GM12874 (cell line): ENCODE results near the gene FMN1.

Source experiments
- TF ChIP-seq, protein P1 (sequence below): IDR thresholded peaks from 2 replicates; pipeline ENCODE4 v1.5.1; 2011; ENCODE audit warnings: low read depth, mild to moderate bottlenecking, control low read depth, low read length, moderate library complexity; ENCODE audit not compliant: insufficient read depth

Gene FMN1

DNA sequence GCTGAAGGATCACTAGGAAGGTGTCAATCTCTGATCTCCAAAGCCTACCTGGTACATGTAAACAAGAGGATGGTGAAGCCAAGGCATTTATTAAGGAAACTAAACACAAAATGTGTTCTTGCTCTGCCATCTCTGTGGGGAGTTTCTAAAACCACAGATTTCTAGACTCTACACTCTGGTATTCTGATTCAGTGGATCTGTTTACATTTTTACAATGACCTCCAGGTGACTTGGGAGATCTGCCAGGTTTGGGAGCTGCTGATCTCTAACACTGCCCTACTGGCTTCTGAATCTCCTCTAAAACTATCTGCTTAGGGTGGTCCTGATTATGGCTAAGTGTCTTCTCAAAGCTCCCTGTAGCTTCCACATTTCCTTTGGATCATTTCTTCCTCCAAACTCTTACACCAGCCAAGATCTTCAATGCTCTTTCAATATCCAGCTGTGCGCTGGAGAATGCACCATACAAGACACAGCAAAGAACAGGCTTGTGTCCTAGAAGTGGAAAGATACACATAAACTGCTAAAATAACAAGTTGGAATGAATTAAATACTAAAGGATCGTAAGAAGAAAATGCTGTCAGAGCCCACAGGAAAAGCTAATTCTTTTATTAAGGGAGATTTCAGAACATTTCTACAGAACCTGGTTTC, 404.0 kb downstream of the FMN1 start:
- TF ChIP-seq, protein P1, sequence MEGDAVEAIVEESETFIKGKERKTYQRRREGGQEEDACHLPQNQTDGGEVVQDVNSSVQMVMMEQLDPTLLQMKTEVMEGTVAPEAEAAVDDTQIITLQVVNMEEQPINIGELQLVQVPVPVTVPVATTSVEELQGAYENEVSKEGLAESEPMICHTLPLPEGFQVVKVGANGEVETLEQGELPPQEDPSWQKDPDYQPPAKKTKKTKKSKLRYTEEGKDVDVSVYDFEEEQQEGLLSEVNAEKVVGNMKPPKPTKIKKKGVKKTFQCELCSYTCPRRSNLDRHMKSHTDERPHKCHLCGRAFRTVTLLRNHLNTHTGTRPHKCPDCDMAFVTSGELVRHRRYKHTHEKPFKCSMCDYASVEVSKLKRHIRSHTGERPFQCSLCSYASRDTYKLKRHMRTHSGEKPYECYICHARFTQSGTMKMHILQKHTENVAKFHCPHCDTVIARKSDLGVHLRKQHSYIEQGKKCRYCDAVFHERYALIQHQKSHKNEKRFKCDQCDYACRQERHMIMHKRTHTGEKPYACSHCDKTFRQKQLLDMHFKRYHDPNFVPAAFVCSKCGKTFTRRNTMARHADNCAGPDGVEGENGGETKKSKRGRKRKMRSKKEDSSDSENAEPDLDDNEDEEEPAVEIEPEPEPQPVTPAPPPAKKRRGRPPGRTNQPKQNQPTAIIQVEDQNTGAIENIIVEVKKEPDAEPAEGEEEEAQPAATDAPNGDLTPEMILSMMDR: no peak

DNA sequence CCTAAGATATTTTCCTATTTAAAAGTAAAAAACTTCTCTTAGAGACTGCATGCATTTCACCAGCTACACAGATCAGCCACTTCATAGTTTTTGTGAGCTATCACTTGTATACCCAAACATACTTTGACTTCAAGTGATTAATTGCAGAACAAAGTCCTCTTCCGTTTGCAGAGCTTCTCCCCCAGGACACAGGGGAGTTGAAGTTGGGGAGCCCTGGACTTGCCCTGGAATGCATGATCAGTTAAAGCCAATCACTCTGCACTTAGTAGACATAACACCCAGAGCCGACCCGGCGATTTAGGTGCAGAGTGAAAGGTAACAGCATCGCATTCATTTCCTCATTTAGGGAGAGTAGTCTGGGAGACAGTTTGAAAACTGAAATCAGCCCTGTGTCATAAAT, 406.6 kb downstream of the FMN1 start:
- TF ChIP-seq, protein P1: no peak

DNA sequence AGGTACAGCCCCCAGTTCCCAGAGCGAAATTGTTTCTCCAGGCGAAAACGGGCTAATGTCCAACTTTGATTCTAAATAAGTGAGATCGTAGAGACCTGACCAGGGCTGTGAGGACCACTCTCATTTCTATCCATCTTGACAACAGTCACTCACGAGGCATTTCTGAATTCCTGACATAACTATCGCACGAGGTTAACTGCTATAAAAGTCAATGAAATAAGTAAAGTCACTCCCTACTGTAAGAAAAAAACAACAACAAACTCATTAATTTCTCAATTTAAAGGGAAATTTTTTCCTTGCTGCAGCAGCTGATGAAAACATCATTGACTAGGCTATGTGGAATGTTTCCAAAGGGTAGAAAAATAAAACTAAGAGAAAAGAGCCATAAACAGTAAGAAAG, 407.6 kb downstream of the FMN1 start:
- TF ChIP-seq, protein P1: no peak

DNA sequence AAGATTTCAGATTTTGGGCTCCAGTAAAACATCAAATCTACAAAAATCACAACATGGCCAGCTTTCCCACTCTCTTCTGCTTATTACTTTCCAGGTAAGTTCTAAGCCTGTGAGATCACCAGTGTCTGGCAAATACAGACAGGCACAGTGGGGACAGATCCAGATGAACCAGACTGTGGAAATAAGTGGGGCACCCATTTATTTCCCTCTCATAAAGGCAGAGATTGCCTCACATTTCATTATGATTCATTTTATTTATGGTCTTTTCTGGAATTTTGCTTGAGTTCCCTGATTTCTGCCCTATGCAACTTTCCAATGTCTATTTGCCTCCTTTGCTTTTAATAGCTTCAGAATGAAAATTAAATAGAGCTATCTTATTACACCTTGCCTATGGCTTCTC, 409.9 kb downstream of the FMN1 start:
- TF ChIP-seq, protein P1: no peak

DNA sequence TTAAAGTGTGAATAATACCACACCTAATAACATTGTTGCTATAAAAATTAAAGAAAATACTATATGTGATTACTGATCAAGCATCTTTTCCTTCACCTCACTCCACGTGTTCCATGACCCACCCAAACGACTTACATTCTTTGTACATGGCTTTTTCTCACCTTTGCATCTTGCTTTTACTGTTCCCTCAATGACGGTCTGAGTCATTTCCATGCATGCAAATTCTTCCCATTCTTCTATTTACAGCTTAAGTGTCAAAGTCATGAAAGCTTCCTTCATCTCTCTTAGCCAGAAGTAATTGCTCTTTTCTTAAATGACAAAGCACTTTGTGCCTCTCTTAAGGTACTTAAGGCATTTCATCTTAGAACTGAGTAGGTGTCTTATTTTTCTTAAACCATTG, 412.7 kb downstream of the FMN1 start:
- TF ChIP-seq, protein P1: no peak

DNA sequence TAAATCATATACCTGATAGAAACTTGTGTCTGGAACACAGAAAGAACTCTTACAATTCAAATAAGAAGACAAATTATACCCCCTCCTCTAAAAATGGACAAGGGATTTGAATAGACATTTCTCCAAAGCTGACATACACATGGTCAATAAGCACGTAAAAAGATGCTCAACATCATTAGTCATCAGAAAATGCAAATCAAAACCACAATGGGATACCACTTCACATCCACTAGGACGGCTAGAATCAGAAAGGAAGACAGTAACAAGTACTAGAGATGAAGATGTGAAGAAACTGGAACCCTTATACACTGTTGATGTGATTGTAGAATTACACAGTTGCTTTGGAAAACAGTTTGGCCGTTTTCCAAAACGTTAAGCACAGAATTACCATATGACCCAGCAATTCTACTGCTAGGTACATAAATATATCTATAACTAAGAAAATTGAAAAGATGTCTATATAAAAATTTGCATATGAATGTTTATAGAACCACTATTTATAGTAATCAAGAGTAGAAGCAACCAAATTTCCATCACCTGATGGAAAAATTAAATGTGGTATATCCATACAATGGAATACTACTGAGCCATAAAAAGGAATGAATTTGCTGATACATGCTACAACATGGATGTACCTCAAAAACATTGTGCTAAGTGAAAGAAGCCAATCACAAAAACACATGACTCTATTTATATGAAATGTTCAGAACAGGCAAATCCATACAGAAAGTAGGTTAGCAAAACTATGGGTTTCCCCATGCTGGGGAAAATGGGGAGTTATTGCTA, 415.9 kb downstream of the FMN1 start:
- TF ChIP-seq, protein P1: no peak

DNA sequence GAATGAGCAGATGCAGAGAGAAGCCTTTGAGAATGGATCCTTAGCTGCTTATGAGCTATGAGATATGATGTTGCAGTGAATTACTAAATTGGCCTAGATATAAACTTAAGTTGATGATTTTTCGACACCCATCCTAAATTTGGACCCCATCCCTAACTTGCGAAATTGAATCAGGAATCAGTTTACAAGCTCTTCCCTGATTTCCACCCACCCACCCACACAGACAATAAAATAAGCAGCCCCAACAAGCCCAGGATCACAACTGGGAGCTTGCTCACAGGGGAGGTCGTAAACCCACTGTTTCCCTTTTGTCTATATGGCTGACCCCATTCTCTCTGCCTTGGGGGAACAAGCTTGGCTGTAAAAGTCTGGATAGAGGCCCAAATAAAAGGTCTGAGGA, 419.4 kb downstream of the FMN1 start:
- TF ChIP-seq, protein P1: no peak
